GM21825 (cell line): ENCODE measurements around the gene PRX.
"Not testable (repeated sequence)": the region's sequence is repeated elsewhere in the genome, so short reads cannot be mapped to it uniquely, and the experiment has no call there.

Experiments
- ATAC-seq: cut with Tn5 transposase; IDR thresholded peaks from one replicate; pipeline ENCODE4 v1.9.1; 2021; ENCODE audit warnings: mild to moderate bottlenecking, moderate library complexity; ENCODE audit not compliant: unreplicated experiment

PRX gene

GRCh38 chr19:40413291-40413845, at the start of gene PRX:
PRX (minus strand) TSS chr19:40413378; CDS start chr19:40407932, 5,446 bp downstream.
- ATAC-seq: no peak

GRCh38 chr19:40461669-40462221, 48.6 kb upstream of the PRX start:
- ATAC-seq: no peak

- no peak for ATAC-seq
These were observed 47.0 kb upstream of the PRX start for GRCh38 chr19:40460185-40460584.

GRCh38 chr19:40458597-40458974, 45.4 kb upstream of the PRX start:
- ATAC-seq: no peak

- ATAC-seq: no peak
These were observed 44.9 kb upstream of the PRX start for GRCh38 chr19:40457953-40458596.

- no peak for ATAC-seq
These were observed 43.9 kb upstream of the PRX start for GRCh38 chr19:40457048-40457447.

GRCh38 chr19:40453943-40454342, 40.8 kb upstream of the PRX start:
- not testable (repeated sequence) for ATAC-seq

GRCh38 chr19:40453151-40453735, 40.1 kb upstream of the PRX start:
- ATAC-seq: no peak

- no peak for ATAC-seq
These were observed 38.8 kb upstream of the PRX start for GRCh38 chr19:40452016-40452415.

GRCh38 chr19:40450664-40451063, 37.5 kb upstream of the PRX start:
- ATAC-seq: no peak

GRCh38 chr19:40449506-40449905, 36.3 kb upstream of the PRX start:
- no peak for ATAC-seq

- ATAC-seq: no peak
These were observed 33.1 kb upstream of the PRX start for GRCh38 chr19:40446263-40446784.

GRCh38 chr19:40445780-40446262, 32.6 kb upstream of the PRX start:
- no peak for ATAC-seq

GRCh38 chr19:40444825-40445312, 31.7 kb upstream of the PRX start:
- no peak for ATAC-seq

- peak; percentile 56 for ATAC-seq
These were observed 31.0 kb upstream of the PRX start, which contains the start of gene SERTAD3 for GRCh38 chr19:40444000-40444824. SERTAD3 (minus strand) TSS chr19:40444335; CDS start chr19:40442080, 2,255 bp downstream.

- ATAC-seq: peak; percentile 64
These were observed 30.2 kb upstream of the PRX start for GRCh38 chr19:40443131-40443999.

- no peak for ATAC-seq
These were observed 29.4 kb upstream of the PRX start for GRCh38 chr19:40442328-40443130.

- ATAC-seq: no peak
These were observed 28.6 kb upstream of the PRX start for GRCh38 chr19:40441719-40442253.

- no peak for ATAC-seq
These were observed 25.1 kb upstream of the PRX start for GRCh38 chr19:40438284-40438683.
